GM18511 (cell line): ENCODE results near the gene EGF.

Experiments
- ATAC-seq: cut with Tn5 transposase; IDR thresholded peaks from one replicate; pipeline ENCODE4 v1.9.1; 2021; ENCODE audit warnings: mild to moderate bottlenecking, moderate library complexity; ENCODE audit not compliant: unreplicated experiment

EGF gene

GRCh38 chr4:109953556-109953955 lies 40.9 kb downstream of the EGF start:
- no peak for ATAC-seq

DNA sequence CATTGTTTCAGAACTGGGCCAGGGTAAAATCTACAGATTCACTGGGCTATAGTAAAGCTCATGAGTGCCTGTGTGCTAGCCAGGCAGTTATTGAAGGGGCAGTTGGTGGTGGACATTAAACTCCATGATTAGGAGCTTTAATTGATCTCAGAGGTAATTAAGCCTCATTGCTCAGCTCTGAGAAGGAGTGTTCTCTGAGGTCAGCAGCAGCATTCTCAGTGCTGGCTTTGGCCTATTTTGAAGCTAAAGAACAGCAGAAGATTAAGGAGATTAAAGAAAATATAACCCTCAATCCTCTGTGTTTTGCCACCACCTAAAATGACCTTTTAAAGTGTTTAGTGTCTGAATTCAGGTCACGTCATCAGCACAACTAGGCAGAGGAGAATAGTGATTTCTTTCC lies 42.5 kb downstream of the EGF start:
- ATAC-seq, result no peak

DNA sequence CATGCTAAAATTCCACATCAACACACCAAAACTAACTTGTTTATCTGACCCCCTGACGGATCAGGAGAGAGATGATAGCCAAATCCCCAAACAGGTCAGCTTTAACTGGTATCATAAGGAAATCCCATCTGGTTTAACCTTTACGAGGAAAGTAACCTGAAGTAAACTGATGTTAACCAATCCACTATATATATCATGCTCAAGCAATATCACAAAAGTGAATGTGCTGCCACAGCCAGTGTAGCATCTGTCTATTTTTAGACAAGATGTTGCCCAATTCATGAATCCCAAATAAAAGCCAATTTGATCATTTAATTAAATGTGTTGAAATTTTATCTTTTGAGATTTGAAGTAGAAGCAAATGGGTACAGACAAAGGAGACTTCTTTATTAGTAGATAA lies 44.5 kb downstream of the EGF start:
- no peak for ATAC-seq

- no peak for ATAC-seq
Measured at GRCh38 chr4:109959195-109959594, 46.5 kb downstream of the EGF start.

GRCh38 chr4:109962401-109962800 lies 49.7 kb downstream of the EGF start:
- no peak for ATAC-seq

GRCh38 chr4:109966891-109967481 lies 54.3 kb downstream of the EGF start:
- no peak for ATAC-seq

- ATAC-seq, result peak; percentile 69
Measured at GRCh38 chr4:109967798-109968520, 55.3 kb downstream of the EGF start.

- ATAC-seq, result no peak
Measured at GRCh38 chr4:109969087-109969486, 56.4 kb downstream of the EGF start.

GRCh38 chr4:109969919-109970318 lies 57.2 kb downstream of the EGF start:
- ATAC-seq, result no peak

- no peak for ATAC-seq
Measured at GRCh38 chr4:109972786-109973528, 60.3 kb downstream of the EGF start.

DNA sequence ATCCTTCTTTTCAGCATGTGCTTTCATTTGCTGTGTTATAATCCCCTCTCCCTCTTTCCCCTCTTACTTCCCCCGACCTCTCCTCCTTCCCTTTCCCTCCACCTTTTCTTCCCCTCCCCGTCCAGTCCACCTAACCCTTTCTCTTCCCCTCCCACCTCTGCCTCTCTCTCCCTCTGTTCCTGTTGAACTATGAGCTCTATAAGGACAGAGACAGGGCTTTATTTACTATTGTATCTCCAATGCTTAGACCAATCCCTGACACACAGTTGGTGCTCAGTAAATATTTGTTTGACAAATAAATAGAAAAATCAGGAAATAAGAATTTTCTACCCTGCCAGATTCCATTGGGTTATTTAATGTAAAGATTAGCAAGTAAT lies 60.8 kb downstream of the EGF start:
- no peak for ATAC-seq

DNA sequence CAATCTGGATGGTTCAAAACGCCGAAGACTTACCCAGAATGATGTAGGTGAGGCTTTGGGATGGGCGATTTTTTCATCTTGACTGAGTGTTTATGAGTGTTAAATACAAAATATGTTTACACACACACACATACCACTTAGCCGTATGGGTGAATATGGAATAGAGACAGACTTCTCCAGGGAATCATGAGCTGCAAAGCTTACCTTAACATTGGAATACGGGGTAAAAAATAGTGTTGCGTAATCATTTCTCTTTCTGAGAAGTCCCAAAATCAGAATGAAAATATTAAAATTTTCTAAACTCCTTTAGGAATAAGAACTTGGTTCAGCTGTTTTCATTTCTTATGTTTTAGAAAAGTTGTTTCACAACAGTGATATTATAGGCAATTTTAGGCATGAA lies 63.5 kb downstream of the EGF start:
- ATAC-seq, result no peak

GRCh38 chr4:109977854-109978501 lies 65.3 kb downstream of the EGF start:
- ATAC-seq, result no peak

GRCh38 chr4:109978704-109979454 lies 66.2 kb downstream of the EGF start:
- ATAC-seq, result no peak

GRCh38 chr4:109979920-109980717 lies 67.4 kb downstream of the EGF start:
- ATAC-seq, result no peak

DNA sequence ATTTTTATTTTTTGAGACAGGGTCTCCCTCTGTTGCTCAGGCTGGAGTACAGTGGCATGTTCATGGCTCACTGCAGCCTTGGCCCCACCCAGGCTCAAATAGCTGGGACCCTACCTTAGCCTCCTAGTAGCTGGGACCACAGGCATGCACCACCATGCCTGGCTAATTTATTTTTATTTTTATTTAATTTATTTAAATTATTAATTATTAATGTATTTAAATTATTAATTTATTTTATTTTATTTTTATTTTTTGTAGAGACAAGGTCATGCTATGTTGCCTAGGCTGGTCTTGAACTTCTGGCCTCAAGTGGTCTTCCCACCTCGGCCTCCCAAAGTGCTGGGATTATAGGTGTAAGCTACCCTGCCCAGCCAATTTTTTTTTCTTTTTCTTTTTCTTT lies 69.3 kb downstream of the EGF start:
- no peak for ATAC-seq

GRCh38 chr4:109982521-109982920 lies 69.8 kb downstream of the EGF start:
- ATAC-seq, result no peak

DNA sequence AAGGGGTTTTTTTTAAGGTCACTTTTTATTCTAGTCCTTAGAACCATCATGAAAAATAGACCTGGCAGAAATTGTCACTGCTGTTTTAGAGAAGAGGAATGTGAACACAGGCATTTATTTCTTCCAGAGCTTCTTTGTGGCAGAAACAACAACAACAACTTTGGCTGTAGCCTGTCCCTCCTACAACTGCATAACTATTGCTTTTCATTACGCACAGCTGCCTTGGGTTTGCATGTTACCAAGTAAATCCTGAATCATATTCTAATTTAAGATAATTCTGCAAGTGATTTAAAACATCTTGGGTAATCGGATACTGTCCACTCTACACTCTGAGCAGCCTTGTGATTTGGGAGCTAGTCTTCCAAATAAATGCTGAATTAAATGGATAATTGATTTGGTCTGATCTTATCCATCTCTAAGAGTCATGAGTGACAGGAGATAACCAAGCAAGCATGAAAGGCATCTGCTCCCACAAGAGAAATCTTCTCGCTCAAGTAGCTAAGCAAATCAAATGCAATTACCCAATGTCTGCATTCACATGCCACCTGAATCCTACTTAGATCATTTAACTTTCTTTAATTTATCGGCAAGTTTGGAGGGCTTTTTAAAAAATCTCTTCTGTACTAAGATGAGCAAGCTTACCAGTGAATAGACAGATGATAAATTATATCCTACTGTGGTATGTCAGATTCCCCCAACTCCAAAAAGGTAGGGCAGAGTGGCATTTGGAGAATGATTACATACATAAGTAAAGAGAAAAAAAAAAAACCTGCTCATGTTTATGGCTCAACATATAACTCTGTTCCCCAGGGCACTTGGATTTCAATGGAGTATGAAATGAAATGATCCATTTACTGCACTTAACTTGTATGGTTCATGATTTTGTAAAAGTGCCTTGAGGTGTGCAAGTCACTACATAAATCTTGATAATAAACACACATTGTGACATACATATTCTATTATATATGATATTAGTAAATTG lies 73.6 kb downstream of the EGF start:
- no peak for ATAC-seq

DNA sequence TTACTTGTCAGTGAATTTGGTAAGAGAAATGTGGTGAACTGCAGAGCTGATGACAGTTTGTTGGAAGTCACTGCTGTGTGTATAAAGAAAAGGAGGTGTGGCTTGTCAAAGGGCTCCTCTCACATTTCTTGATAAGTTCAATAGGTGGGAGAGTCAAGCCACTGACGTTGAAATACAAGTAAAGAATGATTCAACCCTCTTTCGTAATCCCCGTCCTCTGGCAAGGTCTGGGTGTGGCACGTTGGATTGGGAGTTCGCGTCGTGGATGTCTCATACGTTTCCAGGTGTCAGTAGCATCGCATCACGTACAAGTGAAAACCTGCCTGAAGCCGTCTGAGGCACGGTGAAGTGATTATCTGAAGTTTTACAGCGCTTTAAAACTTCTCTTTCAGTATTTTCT lies 76.4 kb downstream of the EGF start:
- no peak for ATAC-seq
